Skin epidermis (tissue), 12 donors: ENCODE data around the gene OR6C65.

Source experiments
- H3K27ac ChIP-seq, 21 experiments: fragments of 200-600 bp; sonication (generic) in 11 of 21; one replicate each; pipeline ENCODE4 v1.5.0; 2020; ENCODE audit warnings: mild to moderate bottlenecking in 3 of 21, inconsistent platforms in 2 of 21, moderate library complexity in 2 of 21
- H3K4me3 ChIP-seq, 7 experiments: fragments of 200-600 bp; sonication (generic) in 2 of 7; one replicate each; pipeline ENCODE4 v1.5.0; 2020; ENCODE audit warnings: inconsistent platforms in 2 of 7, mild to moderate bottlenecking in 2 of 7, moderate library complexity in 1 of 7

OR6C65 gene

DNA sequence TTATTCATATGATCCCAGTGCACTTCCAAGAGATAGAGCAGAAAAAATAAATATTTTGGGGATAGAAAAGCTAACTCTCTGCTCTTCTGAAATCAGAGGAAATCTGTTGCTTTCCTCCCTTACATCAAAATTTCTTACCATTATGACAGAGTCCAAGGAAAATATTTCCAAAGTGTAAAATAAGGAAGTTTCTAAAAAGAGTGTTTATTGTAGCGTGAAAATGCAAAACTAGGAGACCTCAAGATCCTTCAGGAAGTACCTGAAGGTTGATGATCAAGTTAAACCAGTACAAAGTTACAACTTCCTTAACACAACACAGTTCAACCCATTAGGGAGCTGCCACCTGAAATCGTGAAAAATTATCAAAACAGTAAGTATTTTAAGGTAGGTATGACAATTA lies 43.4 kb downstream of the OR6C65 start, which contains the start of gene OR6C2:
TSS of gene OR6C2 (plus strand) at position 301 of the 400 bp plus-strand sequence. CDS start 8,138 bp downstream, outside the sequence.
- H3K4me3 ChIP-seq: no peak within 1 kb of the TSS
- no peak within 1 kb of the TSS for H3K27ac ChIP-seq

DNA sequence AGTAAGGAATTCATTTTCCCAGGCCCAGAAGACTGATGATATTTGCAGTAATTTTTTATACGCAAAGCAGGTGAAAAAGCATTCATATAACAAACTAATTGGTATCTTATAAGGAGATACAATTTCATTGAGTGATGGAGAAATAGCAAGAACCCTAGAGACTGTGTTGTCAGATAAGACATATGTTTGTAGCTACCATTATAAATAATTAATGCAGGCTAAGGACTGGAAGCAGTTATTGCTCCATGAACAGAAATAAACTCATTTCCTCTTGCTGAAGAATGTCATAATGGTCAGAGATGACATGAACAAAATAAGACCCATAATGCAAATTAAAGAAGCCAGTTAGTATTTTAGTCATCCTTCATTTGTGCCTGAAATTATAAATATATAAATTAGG lies 45.0 kb downstream of the OR6C65 start:
- Histone ChIP-seq H3K27ac (no peak overlapping the region), H3K4me3 (no peak overlapping the region)

DNA sequence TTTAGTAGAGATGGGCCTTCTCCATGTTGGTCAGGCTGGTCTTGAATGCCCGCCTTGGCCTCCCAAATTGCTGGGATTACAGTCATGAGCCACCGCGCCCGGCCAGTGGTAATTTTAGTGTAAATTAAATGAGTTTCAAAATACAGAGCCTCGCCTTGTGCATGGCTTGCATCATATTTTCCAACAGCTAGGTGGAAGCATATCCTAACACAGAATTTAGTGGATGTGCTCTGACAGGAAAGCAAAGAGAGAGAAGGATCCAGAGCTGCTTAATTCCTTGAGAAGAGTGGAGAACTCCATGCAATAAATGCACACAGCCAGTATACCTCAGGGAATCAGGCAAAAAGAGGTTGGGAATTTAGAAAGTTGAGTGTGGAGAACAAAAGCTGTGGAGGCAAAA lies 46.0 kb downstream of the OR6C65 start:
- H3K4me3 ChIP-seq: no peak overlapping the region
- no peak overlapping the region for H3K27ac ChIP-seq

DNA sequence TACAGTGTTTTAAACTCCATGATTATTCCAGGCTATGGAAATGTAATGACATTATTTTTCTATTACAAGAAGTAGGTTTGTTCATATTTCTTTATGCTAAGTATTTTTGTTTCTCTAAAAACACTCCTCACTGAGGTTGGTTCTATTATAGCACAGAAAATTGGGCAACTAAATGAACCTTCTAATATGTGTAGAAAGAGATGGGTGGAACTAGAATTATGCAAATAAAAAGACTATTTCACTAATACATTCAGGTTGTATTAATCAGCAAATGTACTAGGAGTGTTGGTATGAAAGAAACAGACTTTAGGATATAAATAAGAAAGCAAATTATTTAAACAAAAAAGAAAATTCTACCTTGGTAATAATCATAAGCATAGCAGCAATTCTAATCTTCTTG lies 48.5 kb downstream of the OR6C65 start:
- H3K4me3 ChIP-seq: no peak overlapping the region
- H3K27ac ChIP-seq: no peak overlapping the region
